Measurements from ENCODE around the gene BOD1L2.

DNA sequence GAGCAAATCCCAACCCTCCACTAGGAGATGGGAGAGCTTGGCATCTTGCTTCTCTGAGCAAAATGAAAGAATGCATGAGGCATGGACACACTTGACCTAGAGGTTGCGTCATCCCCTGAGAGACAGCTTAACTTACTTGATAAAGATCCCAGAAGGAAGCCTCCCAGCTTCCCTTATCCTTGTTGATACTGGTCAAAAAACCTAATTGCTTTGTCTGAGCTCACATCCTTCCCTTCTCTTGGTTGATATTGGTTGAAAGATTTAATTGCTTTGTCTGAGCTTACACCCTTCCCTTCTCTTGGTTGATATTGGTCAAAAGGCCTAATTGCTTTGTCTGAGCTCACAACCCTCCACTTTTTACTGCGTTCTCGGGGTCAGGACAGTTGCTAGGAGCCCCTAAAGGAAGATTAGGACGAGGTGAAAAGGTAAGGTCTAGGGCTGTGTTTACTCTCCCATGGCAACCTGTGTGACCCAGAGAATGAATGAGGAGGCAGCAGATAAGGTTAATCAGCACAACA lies 12.2 kb upstream of the BOD1L2 start:
- TF ChIP-seq CTCF (IDR thresholded peaks at IDR 0.05) (no peak), POLR2A (IDR thresholded peaks at IDR 0.05) (no peak)
